Heart left ventricle (tissue), 13 donors: ENCODE data around the gene ZNF516.

Source experiments
- POLR2A ChIP-seq, 2 donors: fragments of 450-650 bp; IDR thresholded peaks; one replicate each; pipeline ENCODE4 v1.6.1; 2017; ENCODE audit warnings: antibody characterized with exemption in 2 of 2, mild to moderate bottlenecking in 2 of 2, moderate library complexity in 2 of 2
- TF ChIP-seq, protein P1 (sequence below), 12 donors: fragments of 200-600 bp; sonication (generic) in 4 of 12; IDR thresholded peaks; one replicate each; pipeline versions ENCODE4 v1.5.0 to v1.8.0; 2018 to 2022; ENCODE audit warnings: antibody characterized with exemption in 12 of 12, mild to moderate bottlenecking in 5 of 12
- donor health status: ischemic (EF 13 %, LVEDD 7.1; RV severe dilation, severe dysfunction).
- donor health status: DM: no; HTN: yes; CAD: no.
- donor health status: DM: no; HTN: no; CAD: no.
- donor health status: ischemic (EF 25% LVEDD 6.9; RV normal size, moderate dysfunction).
- donor health status: ischemic (EF 25% LVEDD 5.7; RV mildly dilated, moderate dysfunction).
- donor health status: ischemic (EF 35%, LVEDD 5.7; RV mildly dilated, moderate dysfunction).
- donor health status: nonischemic (EF 11% LVEDD 7.7; RV severe dilation, severe dysfunction).
- donor health status: DM: yes; HTN: yes; CAD: no.
- donor health status: PGD.
- donor health status: ischemic (EF 29% LVEDD 5.4; RV normal size, mild dysfunction).
- donor health status: nonischemic (EF 23%, LVEDD 6.1; RV moderate dilation, normal function).

DNA sequence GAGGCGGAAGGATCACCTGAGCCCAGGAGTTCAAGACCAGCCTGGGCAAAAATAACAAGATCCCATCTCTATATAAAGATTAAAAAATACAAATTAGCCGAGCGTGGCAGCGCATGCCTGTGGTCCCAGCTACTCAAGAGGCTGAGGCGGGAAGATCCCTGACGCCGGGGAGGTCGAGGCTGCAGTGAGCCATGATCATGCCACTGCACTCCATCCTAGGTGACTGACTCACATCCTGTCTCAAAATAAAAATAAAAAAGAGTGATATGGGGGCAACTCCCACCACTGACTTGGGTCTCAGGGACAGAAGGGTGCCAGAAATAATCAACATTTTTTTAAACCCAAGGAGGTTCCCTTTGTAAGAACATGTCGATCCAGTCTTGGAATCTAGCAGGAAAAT, 37.6 kb downstream of the ZNF516 start:
- TF ChIP-seq POLR2A (IDR thresholded peaks at IDR 0.05): no peak
- TF ChIP-seq, protein P1, sequence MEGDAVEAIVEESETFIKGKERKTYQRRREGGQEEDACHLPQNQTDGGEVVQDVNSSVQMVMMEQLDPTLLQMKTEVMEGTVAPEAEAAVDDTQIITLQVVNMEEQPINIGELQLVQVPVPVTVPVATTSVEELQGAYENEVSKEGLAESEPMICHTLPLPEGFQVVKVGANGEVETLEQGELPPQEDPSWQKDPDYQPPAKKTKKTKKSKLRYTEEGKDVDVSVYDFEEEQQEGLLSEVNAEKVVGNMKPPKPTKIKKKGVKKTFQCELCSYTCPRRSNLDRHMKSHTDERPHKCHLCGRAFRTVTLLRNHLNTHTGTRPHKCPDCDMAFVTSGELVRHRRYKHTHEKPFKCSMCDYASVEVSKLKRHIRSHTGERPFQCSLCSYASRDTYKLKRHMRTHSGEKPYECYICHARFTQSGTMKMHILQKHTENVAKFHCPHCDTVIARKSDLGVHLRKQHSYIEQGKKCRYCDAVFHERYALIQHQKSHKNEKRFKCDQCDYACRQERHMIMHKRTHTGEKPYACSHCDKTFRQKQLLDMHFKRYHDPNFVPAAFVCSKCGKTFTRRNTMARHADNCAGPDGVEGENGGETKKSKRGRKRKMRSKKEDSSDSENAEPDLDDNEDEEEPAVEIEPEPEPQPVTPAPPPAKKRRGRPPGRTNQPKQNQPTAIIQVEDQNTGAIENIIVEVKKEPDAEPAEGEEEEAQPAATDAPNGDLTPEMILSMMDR (IDR thresholded peaks at IDR 0.05): no peak
